Measurements from ENCODE around the gene CCDC149.

The CCDC149 gene

GRCh38 chr4:24933684-24934275 is 20.9 kb upstream of the CCDC149 start:
- intact Hi-C loops (cut with DNase I; ENCODE audit: low total_unique reads): no loop called here
- no peaks in the 10 kb centered on the region for H3K4me1 ChIP-seq
- no peak overlapping the region for H3K4me3 ChIP-seq

GRCh38 chr4:24932515-24933225 is 19.8 kb upstream of the CCDC149 start:
- Histone ChIP-seq H3K4me1 (no peaks in the 10 kb centered on the region), H3K4me3 (no peak overlapping the region), H3K27me3 (no peaks in the 10 kb centered on the region), H3K36me3 (no peaks in the 10 kb centered on the region), H3K9me3 (peaks cover 3 to 18% (median 16%) of the 10 kb centered on the region in 3 donors), H3K27ac (no peak overlapping the region)
- no peak for TF ChIP-seq CTCF (IDR thresholded peaks at IDR 0.05)
- DNase-seq: no peak
- intact Hi-C loops (cut with DNase I; ENCODE audit: low total_unique reads): no loop called here

More at GRCh38 chr4:24933684-24934275, 20.9 kb upstream of the CCDC149 start:
- H3K27ac ChIP-seq: no peak overlapping the region
- no peaks in the 10 kb centered on the region for H3K27me3 ChIP-seq
- H3K36me3 ChIP-seq: no peaks in the 10 kb centered on the region
- no peak for TF ChIP-seq CTCF (IDR thresholded peaks at IDR 0.05)
- DNase-seq: no peak
- H3K9me3 ChIP-seq: peaks cover 3 to 18% (median 16%) of the 10 kb centered on the region in 3 donors

- intact Hi-C loops (cut with DNase I; ENCODE audit: low total_unique reads): loop anchor here (2.0 kb wide), 1 partner anchor 39 kb away; no protein-coding TSS in a partner anchor
- H3K27me3 ChIP-seq: no peaks in the 10 kb centered on the region
- no peak for DNase-seq
Measured at GRCh38 chr4:24930151-24930550, 17.3 kb upstream of the CCDC149 start.

GRCh38 chr4:24928708-24929107 is 15.9 kb upstream of the CCDC149 start:
- Histone ChIP-seq H3K4me1 (no peaks in the 10 kb centered on the region), H3K9me3 (peaks cover 0 to 4% (median 2%) of the 10 kb centered on the region in 3 donors), H3K36me3 (no peaks in the 10 kb centered on the region), H3K27ac (no peak overlapping the region), H3K27me3 (no peaks in the 10 kb centered on the region), H3K4me3 (no peak overlapping the region)
- no peak for TF ChIP-seq CTCF (IDR thresholded peaks at IDR 0.05)
- intact Hi-C loops (cut with DNase I; ENCODE audit: low total_unique reads): no loop called here
- DNase-seq: no peak

More at GRCh38 chr4:24930151-24930550, 17.3 kb upstream of the CCDC149 start:
- no peak for TF ChIP-seq CTCF (IDR thresholded peaks at IDR 0.05)
- Histone ChIP-seq H3K27ac (no peak overlapping the region), H3K4me3 (no peak overlapping the region), H3K4me1 (no peaks in the 10 kb centered on the region), H3K36me3 (no peaks in the 10 kb centered on the region), H3K9me3 (peaks cover 3 to 16% (median 10%) of the 10 kb centered on the region in 3 donors)

DNA sequence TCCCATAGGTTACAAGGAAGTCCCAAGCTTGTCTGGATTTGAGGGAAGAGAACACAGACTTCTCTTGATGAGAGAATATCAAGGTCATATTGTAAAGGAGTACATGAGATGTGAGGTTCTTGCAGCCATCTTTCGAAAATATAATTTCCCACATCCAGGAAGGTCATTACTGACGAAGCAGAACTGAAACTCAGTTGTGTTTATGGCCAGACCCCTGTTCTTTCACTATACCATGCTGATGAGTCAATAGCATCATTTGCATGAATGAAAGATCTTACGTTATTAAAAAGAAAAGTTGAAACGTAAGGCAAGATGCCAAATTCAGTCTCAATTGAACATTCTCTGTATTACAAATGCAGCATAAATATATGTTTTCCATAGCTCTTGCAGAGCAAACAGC is 14.2 kb upstream of the CCDC149 start:
- H3K36me3 ChIP-seq: no peaks in the 10 kb centered on the region
- no peak overlapping the region for H3K27ac ChIP-seq
- intact Hi-C loops (cut with DNase I; ENCODE audit: low total_unique reads): no loop called here
- no peaks in the 10 kb centered on the region for H3K9me3 ChIP-seq
- no peak overlapping the region for H3K4me3 ChIP-seq
- H3K27me3 ChIP-seq: no peaks in the 10 kb centered on the region
- no peak for TF ChIP-seq CTCF (IDR thresholded peaks at IDR 0.05)
- H3K4me1 ChIP-seq: no peaks in the 10 kb centered on the region
- no peak for DNase-seq
